ENCODE results near the gene MGMT.

The MGMT gene

DNA sequence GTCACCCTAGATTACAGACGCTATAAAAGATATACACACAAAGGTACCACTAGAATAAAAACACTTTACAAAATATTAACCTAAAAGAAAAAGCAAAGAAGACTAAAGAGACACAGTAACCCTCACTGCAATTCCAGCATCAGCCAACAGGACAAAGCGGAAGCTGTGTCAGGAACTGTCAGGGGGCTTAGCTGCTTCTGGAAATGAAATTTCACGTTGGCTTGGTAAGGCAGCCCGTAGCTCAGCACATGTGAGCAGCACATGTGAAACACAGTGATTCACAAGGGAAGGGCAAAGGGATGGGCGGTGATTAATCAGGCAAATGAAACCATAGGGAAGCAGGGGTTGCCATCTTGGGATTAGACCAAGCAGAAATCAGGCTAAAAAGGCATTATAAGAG is 195.4 kb downstream of the MGMT start:
- Histone ChIP-seq H3K4me3 (ENCODE audit: low read depth, low read length, poor library complexity, severe bottlenecking) (no peak overlapping the region), H3K27ac (ENCODE audit: low read depth, low read length, poor library complexity, severe bottlenecking) (no peak overlapping the region), H3K9me3 (ENCODE audit: low read length) (no peaks in the 10 kb centered on the region), H3K4me1 (ENCODE audit: insufficient read depth, low read length, severe bottlenecking) (no peaks in the 10 kb centered on the region), H4K20me1 (ENCODE audit: insufficient read depth, low read length) (no peaks in the 10 kb centered on the region), H3K9ac (ENCODE audit: low read length) (no peak overlapping the region), H3K4me2 (ENCODE audit: low read length) (no peak overlapping the region), H3K79me2 (ENCODE audit: insufficient read depth, low read length) (no peaks in the 10 kb centered on the region), H3K27me3 (ENCODE audit: insufficient read depth, low read length) (no peaks in the 10 kb centered on the region), H2AFZ (ENCODE audit: low read length) (no peak overlapping the region), H3F3A (ENCODE audit: insufficient read depth, low read length) (no peaks in the 10 kb centered on the region), H3K36me3 (ENCODE audit: insufficient read depth, low read length) (no peaks in the 10 kb centered on the region), H3K9me2 (ENCODE audit: low read depth, low read length) (no peaks in the 10 kb centered on the region)
- no peak for TF ChIP-seq EZH2 (IDR thresholded peaks at IDR 0.05; ENCODE audit: borderline replicate concordance, low read length)
- TF ChIP-seq, protein P1, sequence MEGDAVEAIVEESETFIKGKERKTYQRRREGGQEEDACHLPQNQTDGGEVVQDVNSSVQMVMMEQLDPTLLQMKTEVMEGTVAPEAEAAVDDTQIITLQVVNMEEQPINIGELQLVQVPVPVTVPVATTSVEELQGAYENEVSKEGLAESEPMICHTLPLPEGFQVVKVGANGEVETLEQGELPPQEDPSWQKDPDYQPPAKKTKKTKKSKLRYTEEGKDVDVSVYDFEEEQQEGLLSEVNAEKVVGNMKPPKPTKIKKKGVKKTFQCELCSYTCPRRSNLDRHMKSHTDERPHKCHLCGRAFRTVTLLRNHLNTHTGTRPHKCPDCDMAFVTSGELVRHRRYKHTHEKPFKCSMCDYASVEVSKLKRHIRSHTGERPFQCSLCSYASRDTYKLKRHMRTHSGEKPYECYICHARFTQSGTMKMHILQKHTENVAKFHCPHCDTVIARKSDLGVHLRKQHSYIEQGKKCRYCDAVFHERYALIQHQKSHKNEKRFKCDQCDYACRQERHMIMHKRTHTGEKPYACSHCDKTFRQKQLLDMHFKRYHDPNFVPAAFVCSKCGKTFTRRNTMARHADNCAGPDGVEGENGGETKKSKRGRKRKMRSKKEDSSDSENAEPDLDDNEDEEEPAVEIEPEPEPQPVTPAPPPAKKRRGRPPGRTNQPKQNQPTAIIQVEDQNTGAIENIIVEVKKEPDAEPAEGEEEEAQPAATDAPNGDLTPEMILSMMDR (IDR thresholded peaks at IDR 0.05; ENCODE audit: low read length) = no peak

DNA sequence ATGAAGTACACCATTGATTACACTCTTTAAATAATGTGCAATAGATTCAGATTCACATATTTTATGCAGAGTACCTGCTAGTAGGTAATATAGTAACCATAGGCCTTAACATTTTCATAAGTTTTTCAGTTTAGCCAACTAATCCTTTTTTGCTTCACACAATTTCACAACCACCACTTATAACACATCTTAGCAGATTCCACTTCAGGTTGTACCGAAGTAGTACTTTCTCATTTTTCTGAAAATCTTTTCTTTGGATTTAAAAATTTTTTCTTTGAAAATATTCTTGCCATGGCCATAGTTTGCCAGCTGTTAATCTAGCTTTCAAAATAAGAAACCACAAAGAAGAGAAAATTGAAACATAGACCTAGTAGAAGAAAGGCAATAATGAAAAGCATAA is 203.1 kb downstream of the MGMT start:
- Histone ChIP-seq H3K4me2 (ENCODE audit: low read length) (no peak overlapping the region), H3K9me2 (ENCODE audit: low read depth, low read length) (no peaks in the 10 kb centered on the region), H3K27me3 (ENCODE audit: insufficient read depth, low read length) (no peaks in the 10 kb centered on the region), H3K4me3 (ENCODE audit: low read depth, low read length, poor library complexity, severe bottlenecking) (no peak overlapping the region), H2AFZ (ENCODE audit: low read length) (no peak overlapping the region), H3K79me2 (ENCODE audit: insufficient read depth, low read length) (no peaks in the 10 kb centered on the region), H3F3A (ENCODE audit: insufficient read depth, low read length) (no peaks in the 10 kb centered on the region), H3K27ac (ENCODE audit: low read depth, low read length, poor library complexity, severe bottlenecking) (no peak overlapping the region), H4K20me1 (ENCODE audit: insufficient read depth, low read length) (no peaks in the 10 kb centered on the region), H3K4me1 (ENCODE audit: insufficient read depth, low read length, severe bottlenecking) (peaks cover 9% of the 10 kb centered on the region), H3K9me3 (ENCODE audit: low read length) (no peaks in the 10 kb centered on the region), H3K9ac (ENCODE audit: low read length) (no peak overlapping the region), H3K36me3 (ENCODE audit: insufficient read depth, low read length) (no peaks in the 10 kb centered on the region)
- TF ChIP-seq EZH2 (IDR thresholded peaks at IDR 0.05; ENCODE audit: borderline replicate concordance, low read length) = no peak
- TF ChIP-seq, protein P1 (IDR thresholded peaks at IDR 0.05; ENCODE audit: low read length) = no peak

DNA sequence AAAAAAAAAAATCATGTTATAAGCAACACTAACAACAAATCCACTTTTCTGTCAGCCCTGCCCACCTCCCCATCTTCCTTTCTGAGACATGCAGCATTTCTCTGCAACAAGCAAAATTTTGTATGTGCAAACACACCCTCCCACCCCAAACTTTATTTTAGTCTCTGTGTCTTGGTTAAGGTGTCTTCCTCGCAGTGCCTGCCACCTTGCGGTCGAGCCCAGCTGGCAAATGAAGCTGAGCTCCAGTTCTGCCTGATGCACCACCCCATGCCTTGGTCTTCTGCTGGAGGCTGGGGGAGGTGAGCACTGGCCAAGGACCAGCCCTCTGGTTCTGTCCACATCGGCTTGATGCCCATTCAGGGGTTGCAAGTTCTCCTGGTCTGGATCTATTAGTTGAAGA is 206.3 kb downstream of the MGMT start:
- Histone ChIP-seq H3K79me2 (ENCODE audit: insufficient read depth, low read length) (no peaks in the 10 kb centered on the region), H3K4me2 (ENCODE audit: low read length) (no peak overlapping the region), H3K9ac (ENCODE audit: low read length) (no peak overlapping the region), H3F3A (ENCODE audit: insufficient read depth, low read length) (no peaks in the 10 kb centered on the region), H3K27ac (ENCODE audit: low read depth, low read length, poor library complexity, severe bottlenecking) (no peak overlapping the region), H3K9me2 (ENCODE audit: low read depth, low read length) (no peaks in the 10 kb centered on the region), H3K4me3 (ENCODE audit: low read depth, low read length, poor library complexity, severe bottlenecking) (no peak overlapping the region), H2AFZ (ENCODE audit: low read length) (no peak overlapping the region), H3K9me3 (ENCODE audit: low read length) (no peaks in the 10 kb centered on the region), H3K36me3 (ENCODE audit: insufficient read depth, low read length) (no peaks in the 10 kb centered on the region), H4K20me1 (ENCODE audit: insufficient read depth, low read length) (no peaks in the 10 kb centered on the region), H3K27me3 (ENCODE audit: insufficient read depth, low read length) (no peaks in the 10 kb centered on the region), H3K4me1 (ENCODE audit: insufficient read depth, low read length, severe bottlenecking) (peaks cover 23% of the 10 kb centered on the region)
- TF ChIP-seq EZH2 (IDR thresholded peaks at IDR 0.05; ENCODE audit: borderline replicate concordance, low read length) = no peak
- TF ChIP-seq, protein P1 (IDR thresholded peaks at IDR 0.05; ENCODE audit: low read length) = peak; percentile 79

Data from OCI-LY1 (cell line).